ENCODE measurements around the gene C19orf18.
"Not testable (repeated sequence)": the region's sequence is repeated elsewhere in the genome, so short reads cannot be mapped to it uniquely, and the experiment has no call there.

Gene C19orf18

GRCh38 chr19:57947419-57948134 is 26.8 kb downstream of the C19orf18 start, which contains the start of gene ZNF256:
TSS of gene ZNF256 (minus strand) at chr19:57947706. CDS start at chr19:57947474, 232 bp downstream.
- FAIRE-seq: no peak
- peak; percentile 96 for DNase-seq (ENCODE audit: low spot score)

GRCh38 chr19:57947088-57947418 is 27.3 kb downstream of the C19orf18 start:
- FAIRE-seq: no peak
- DNase-seq (ENCODE audit: low spot score): no peak

DNA sequence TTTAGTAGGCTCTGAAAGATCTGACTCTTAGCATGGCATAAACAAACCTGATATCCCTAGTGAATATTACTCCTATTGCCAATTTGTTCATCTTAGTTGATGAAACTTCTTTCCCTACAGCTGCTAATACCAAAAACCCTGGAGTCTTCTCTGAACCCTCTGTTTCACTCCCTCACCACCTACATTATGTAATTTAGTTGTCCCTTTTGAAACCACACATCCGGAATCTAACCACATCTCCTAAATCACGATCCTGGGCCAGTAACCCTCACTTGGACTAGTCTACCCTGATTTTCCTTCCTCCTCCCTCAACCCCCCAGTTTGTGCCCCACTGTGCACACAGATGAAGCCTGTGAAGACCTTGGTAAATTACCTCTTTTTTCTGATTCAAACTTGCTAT is 28.0 kb downstream of the C19orf18 start:
- DNase-seq (ENCODE audit: low spot score) (no peak), FAIRE-seq (no peak)

DNA sequence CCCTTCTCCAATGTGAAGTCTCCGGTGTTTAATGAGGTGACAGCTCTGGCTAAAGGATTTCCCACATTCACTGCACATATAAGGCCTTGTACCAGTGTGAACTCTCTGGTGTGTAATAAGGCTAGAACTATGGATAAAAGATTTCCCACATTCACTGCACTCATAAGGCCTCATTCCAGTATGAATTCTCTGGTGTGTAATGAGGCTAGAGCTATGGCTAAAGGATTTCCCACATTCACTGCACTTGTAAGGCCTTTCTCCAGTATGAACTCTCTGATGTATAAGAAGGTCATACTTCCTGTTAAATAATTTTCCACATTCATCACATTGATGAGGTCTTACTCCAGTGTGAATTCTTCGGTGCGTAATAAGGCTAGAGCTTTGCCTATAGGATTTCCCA is 32.7 kb downstream of the C19orf18 start:
- DNase-seq (ENCODE audit: low spot score) (no peak), FAIRE-seq (no peak)

GRCh38 chr19:57935731-57936130 is 38.6 kb downstream of the C19orf18 start:
- DNase-seq (ENCODE audit: low spot score): no peak
- no peak for FAIRE-seq

DNA sequence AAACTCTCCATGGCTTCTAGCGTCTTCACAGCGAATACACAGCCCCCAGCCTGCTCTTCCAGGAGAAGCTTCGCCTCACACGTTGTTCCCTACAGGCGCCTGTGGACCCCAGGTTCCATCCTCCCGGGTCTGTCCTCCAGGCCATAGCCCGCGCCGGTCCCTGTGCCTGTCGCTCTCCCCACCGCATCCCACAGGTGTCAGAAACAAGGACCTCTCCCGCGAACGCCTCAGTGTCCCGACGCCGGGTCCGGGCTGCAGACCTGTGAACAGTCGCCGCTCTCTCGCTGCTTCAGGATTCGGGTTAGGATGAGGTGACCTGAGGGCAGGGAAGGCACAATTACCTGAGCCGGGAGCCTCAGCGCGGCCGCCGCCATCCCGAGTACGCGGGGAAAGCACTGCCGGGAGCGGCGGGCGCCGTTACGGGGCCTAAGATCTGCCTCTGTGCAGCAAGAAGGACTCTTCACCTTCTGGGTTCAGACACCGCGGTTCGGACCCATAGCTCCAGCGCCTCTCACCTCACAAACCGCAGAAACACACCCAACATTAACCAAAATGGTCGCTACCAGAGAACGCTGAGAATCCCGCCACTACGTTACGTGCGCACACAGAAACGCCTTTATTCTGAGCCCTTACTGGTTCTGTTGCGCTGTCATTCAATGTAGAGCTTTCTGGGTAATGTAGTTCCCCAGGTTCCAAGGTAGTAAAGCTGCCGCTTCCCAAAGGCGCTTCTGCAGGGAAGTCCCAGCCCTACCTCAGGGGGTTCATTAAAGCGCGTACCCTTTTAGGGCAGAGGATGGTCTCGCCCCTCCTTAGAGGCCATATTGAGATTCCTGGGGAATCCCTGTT is 39.3 kb downstream of the C19orf18 start, which contains the start of gene ZNF418:
TSS of gene ZNF418 (minus strand) at position 583 of the 846 bp plus-strand sequence. CDS start 1,580 bp downstream, outside the sequence.
- DNase-seq (ENCODE audit: low spot score): no peak
- FAIRE-seq: no peak

- DNase-seq (ENCODE audit: low spot score): no peak
- FAIRE-seq: no peak
Observed at GRCh38 chr19:57927587-57927986, 46.7 kb downstream of the C19orf18 start.

GRCh38 chr19:57916168-57916995 is 58.0 kb downstream of the C19orf18 start, which contains the start of gene ZNF417:
TSS of gene ZNF417 (minus strand) at chr19:57916592. CDS start at chr19:57916411, 181 bp downstream.
- not testable (repeated sequence) for FAIRE-seq
- peak; percentile 91 for DNase-seq (ENCODE audit: low spot score)

- FAIRE-seq (no peak), DNase-seq (ENCODE audit: low spot score) (no peak)
Observed at GRCh38 chr19:57914531-57914930, 59.8 kb downstream of the C19orf18 start.

All from urothelium cell line (cell line).